LNCaP clone FGC (cell line): Measurements from ENCODE around the gene TES.

ENCODE experiments used
- DNase-seq: peaks from one replicate; pipeline ENCODE4 v3.0.0-alpha.2; 2011; ENCODE audit warnings: low read depth
- H3K4me3 ChIP-seq: 2 replicates; pipeline ENCODE4 v1.5.1; 2011; ENCODE audit warnings: mild to moderate bottlenecking, low read depth, low read length, control low read depth
- CTCF ChIP-seq: IDR thresholded peaks from 2 replicates; pipeline ENCODE4 v1.5.1; 2012; ENCODE audit warnings: mild to moderate bottlenecking; ENCODE audit not compliant: control insufficient read depth, insufficient read depth; ENCODE audit errors: extremely low read depth

The TES gene

GRCh38 chr7:116271161-116271913 lies 61.0 kb downstream of the TES start:
- H3K4me3 ChIP-seq: no peak overlapping the region
- DNase-seq: no peak
- TF ChIP-seq CTCF: no peak

DNA sequence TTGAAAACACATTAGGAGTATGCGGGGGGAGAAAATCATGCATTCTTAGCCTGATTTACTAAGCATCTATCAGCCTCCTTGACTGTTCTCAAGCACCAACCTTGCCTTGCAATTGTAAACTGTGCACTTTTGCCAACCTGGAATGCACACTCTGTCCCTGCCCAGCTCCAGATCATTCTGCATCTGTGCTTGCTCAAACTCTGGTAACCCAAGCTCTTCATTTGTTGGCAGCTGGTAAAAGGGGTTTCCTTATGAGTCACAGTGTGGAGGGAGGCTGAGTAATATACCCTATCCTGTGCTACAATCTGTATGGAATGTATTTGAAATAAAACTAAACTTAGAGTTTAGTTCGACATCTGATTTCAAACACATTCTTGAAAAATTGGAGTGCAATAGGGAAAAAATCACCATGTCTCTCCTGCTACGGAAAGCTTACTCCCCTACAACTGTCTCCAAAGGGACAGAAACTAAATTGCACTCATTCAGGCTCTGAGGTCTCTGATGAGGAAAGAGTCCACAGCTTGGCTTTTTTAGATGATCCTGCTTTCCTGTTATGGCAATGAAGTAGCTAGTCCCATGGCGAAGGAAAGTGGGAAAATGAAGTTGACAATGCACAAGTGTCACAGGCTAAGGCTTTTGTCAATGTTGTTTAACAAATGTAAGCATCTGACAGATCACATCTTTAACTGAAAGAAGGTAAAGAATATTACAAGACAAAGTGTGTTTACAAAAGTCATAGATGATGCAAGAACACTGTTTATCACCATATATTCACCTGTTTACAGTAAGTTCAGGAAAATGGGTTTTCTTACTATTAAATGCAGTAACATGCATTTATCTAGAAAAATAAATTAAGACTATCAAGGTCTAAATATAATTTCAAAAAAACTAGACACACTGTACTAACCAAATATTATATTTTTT lies 61.9 kb downstream of the TES start:
- DNase-seq: no peak
- no peak for TF ChIP-seq CTCF
- H3K4me3 ChIP-seq: no peak overlapping the region

DNA sequence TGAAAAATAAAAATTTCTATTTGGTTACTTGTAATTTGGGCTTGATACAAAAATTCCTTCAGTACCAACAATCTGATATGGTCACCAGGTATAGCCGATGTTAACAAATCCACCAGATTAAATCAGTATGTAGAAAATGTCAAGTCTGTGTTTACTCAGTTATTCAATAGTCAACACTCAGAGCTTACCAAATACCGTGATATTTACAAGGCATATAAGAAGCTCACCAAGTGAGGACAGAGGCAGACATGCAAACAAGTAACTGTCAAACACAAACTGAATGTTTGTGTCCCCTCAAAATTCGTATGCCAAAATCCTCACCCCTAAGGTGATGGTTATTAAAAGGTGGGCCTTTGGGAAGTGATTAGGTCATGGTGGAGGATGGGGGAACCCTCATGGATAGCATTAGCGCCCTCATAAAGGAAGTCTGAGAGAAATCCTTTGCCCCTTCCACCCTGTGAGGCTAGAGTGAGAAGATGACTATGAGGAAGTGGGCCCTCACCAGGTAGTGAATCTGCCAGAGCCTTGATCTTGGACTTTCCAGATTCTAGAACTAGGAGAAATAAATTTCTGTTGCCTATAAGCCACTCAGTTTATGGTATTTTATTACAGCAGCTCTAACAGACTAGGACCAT lies 63.1 kb downstream of the TES start:
- DNase-seq: peak; percentile 77
- no peak overlapping the region for H3K4me3 ChIP-seq
- no peak for TF ChIP-seq CTCF

DNA sequence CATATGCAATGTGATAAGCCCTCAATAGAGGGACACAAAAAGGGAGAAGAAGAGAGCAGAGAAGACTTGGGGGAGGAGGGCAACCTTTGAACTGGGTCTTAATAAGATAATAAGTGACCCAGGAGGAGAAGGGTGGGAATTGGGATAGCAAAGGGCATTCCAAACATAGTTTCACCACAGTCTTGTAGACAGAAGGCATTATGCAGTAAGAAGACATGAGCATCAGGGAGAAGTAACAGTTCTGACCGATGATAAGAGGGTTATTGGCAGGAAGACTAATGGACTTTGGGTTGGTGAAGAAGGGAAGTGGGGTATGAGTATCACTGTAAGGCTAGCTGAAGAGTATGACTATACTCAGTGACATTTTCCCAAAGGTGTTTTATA lies 63.6 kb downstream of the TES start:
- DNase-seq: no peak
- TF ChIP-seq CTCF: no peak
- no peak overlapping the region for H3K4me3 ChIP-seq

DNA sequence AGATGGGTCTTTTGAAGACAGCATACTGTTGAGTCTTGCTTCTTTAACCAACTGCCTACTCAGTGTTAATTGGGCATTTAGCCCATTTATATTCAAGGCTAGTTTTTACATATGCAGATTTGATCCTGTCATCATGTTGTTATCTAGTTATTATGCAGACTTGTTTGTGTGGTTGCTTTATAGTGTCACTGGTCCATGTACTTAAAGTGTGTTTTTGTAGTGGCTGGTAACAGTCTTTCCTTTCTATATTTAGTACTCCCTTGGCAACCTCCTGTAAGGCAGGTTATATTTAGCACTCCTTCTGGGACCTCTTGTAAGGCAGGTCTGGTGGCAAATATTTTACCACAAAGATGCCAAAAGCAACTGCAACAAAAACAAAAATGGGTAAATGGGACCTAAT lies 66.7 kb downstream of the TES start:
- no peak for TF ChIP-seq CTCF
- no peak overlapping the region for H3K4me3 ChIP-seq
- no peak for DNase-seq

GRCh38 chr7:116279217-116279616 lies 68.9 kb downstream of the TES start:
- DNase-seq: no peak
- H3K4me3 ChIP-seq: no peak overlapping the region
- no peak for TF ChIP-seq CTCF
